H9 (cell line): ENCODE measurements around the gene ARHGAP25. TPM values are rescaled to one million over a fixed set of nuclear protein-coding genes. Genes with fewer than 3 reads are reported as not detected.

Experiments
- DNase-seq: peaks from one replicate; pipeline ENCODE4 v3.0.0-alpha.2; 2017
- H2AFZ ChIP-seq: one replicate; pipeline ENCODE4 v1.6.1; 2013; ENCODE audit warnings: mild to moderate bottlenecking, low read length, control low read depth, moderate library complexity
- H2AK5ac ChIP-seq: 2 replicates; pipeline ENCODE4 v1.6.1; 2013; ENCODE audit warnings: low read length, control low read depth, mixed read lengths; ENCODE audit not compliant: insufficient read length
- H2BK120ac ChIP-seq: one replicate; pipeline ENCODE4 v1.6.1; 2013; ENCODE audit warnings: low read depth, mild to moderate bottlenecking, low read length, control low read depth, inconsistent platforms; ENCODE audit not compliant: poor library complexity, severe bottlenecking
- H2BK12ac ChIP-seq: 2 replicates; pipeline ENCODE4 v1.6.1; 2013; ENCODE audit warnings: low read length, control low read depth, mixed read lengths, low read depth; ENCODE audit not compliant: insufficient read length
- H2BK15ac ChIP-seq: 2 replicates; pipeline ENCODE4 v1.6.1; 2013; ENCODE audit warnings: low read depth, low read length, control low read depth
- H2BK20ac ChIP-seq: one replicate; pipeline ENCODE4 v1.6.1; 2013; ENCODE audit warnings: low read depth, mild to moderate bottlenecking, low read length, control low read depth, inconsistent platforms; ENCODE audit not compliant: poor library complexity, severe bottlenecking
- H2BK5ac ChIP-seq: 2 replicates; pipeline ENCODE4 v1.6.1; 2013; ENCODE audit warnings: low read length, control low read depth, mixed read lengths; ENCODE audit not compliant: insufficient read length
- H3K14ac ChIP-seq: 2 replicates; pipeline ENCODE4 v1.6.1; 2013; ENCODE audit warnings: low read length, control low read depth; ENCODE audit not compliant: insufficient read depth
- H3K18ac ChIP-seq: 2 replicates; pipeline ENCODE4 v1.6.1; 2013; ENCODE audit warnings: low read depth, mild to moderate bottlenecking, mixed read lengths, low read length, control low read depth; ENCODE audit not compliant: insufficient read length
- H3K23ac ChIP-seq: 2 replicates; pipeline ENCODE4 v1.6.1; 2013; ENCODE audit warnings: low read length, control low read depth, mixed read lengths, low read depth; ENCODE audit not compliant: insufficient read length
- H3K23me2 ChIP-seq: 2 replicates; pipeline ENCODE4 v1.6.1; 2013; ENCODE audit warnings: low read depth, mild to moderate bottlenecking, mixed read lengths, low read length, control low read depth; ENCODE audit not compliant: insufficient read length, poor library complexity, severe bottlenecking
- H3K27ac ChIP-seq: 2 replicates; pipeline ENCODE4 v1.5.1; 2013; ENCODE audit warnings: low read length, control low read depth, mixed read lengths, low read depth; ENCODE audit not compliant: insufficient read length
- H3K27me3 ChIP-seq: 2 replicates; pipeline ENCODE4 v1.6.1; 2013; ENCODE audit warnings: low read length, control low read depth, inconsistent platforms; ENCODE audit not compliant: insufficient read depth
- H3K4ac ChIP-seq: 2 replicates; pipeline ENCODE4 v1.6.1; 2013; ENCODE audit warnings: low read depth, mild to moderate bottlenecking, control low read depth, inconsistent platforms, low read length, moderate library complexity
- H3K4me1 ChIP-seq: 2 replicates; pipeline ENCODE4 v1.6.1; 2013; ENCODE audit warnings: low read length, control low read depth, inconsistent platforms; ENCODE audit not compliant: insufficient read depth
- H3K4me2 ChIP-seq: 2 replicates; pipeline ENCODE4 v1.6.1; 2013; ENCODE audit warnings: low read length, control low read depth, mixed read lengths; ENCODE audit not compliant: insufficient read length, insufficient read depth
- H3K56ac ChIP-seq: 2 replicates; pipeline ENCODE4 v1.6.1; 2013; ENCODE audit warnings: low read depth, mild to moderate bottlenecking, mixed read lengths, low read length, control low read depth; ENCODE audit not compliant: insufficient read length
- H3K79me1 ChIP-seq: 2 replicates; pipeline ENCODE4 v1.6.1; 2013; ENCODE audit warnings: low read depth, mild to moderate bottlenecking, moderate library complexity, low read length, control low read depth, inconsistent platforms; ENCODE audit not compliant: insufficient read depth, poor library complexity, severe bottlenecking
- H3K79me2 ChIP-seq: 2 replicates; pipeline ENCODE4 v1.6.1; 2013; ENCODE audit warnings: low read length, control low read depth, inconsistent platforms; ENCODE audit not compliant: insufficient read depth
- H3K9ac ChIP-seq: 2 replicates; pipeline ENCODE4 v1.6.1; 2013; ENCODE audit warnings: low read length, control low read depth, mixed read lengths; ENCODE audit not compliant: insufficient read length; ENCODE audit errors: extremely low read depth
- H3K9me3 ChIP-seq: one replicate; pipeline ENCODE4 v1.6.1; 2013; ENCODE audit warnings: low read depth, low read length, inconsistent platforms; ENCODE audit not compliant: control insufficient read depth
- H3T11ph ChIP-seq: one replicate; pipeline ENCODE4 v1.6.1; 2013; ENCODE audit warnings: mild to moderate bottlenecking, low read length, control low read depth, inconsistent platforms
- H4K20me1 ChIP-seq: one replicate; pipeline ENCODE4 v1.6.1; 2013; ENCODE audit not compliant: control insufficient read depth, insufficient read length, insufficient read depth
- H4K5ac ChIP-seq: 2 replicates; pipeline ENCODE4 v1.6.1; 2013; ENCODE audit warnings: low read depth, mild to moderate bottlenecking, mixed read lengths, low read length, control low read depth; ENCODE audit not compliant: insufficient read length
- H4K8ac ChIP-seq: replicated peaks from 2 replicates; pipeline ENCODE4 v1.6.1; 2013; ENCODE audit warnings: low read length, control low read depth, mixed read lengths, low read depth; ENCODE audit not compliant: insufficient read length
- H4K91ac ChIP-seq: 2 replicates; pipeline ENCODE4 v1.6.1; 2013; ENCODE audit warnings: low read depth, mild to moderate bottlenecking, moderate library complexity, mixed read lengths, low read length, control low read depth; ENCODE audit not compliant: insufficient read length
- H3K27ac Mint-ChIP-seq, 3 experiments: 2 replicates in 2 of 3; 3 replicates in 1 of 3; pipeline ENCODE4 v1.8.0; 2020 to 2021; ENCODE audit warnings: mixed read lengths in 3 of 3, mild to moderate bottlenecking in 1 of 3, moderate library complexity in 1 of 3
- H3K27me3 Mint-ChIP-seq: 2 replicates; pipeline ENCODE4 v1.8.0; 2021; ENCODE audit warnings: low read depth, mild to moderate bottlenecking, moderate library complexity, mixed read lengths
- H3K36me3 Mint-ChIP-seq, 3 experiments: 2 replicates in 2 of 3; 3 replicates in 1 of 3; pipeline ENCODE4 v1.8.0; 2020 to 2021; ENCODE audit warnings: low read depth in 3 of 3, mixed read lengths in 3 of 3; ENCODE audit not compliant: insufficient read depth in 1 of 3
- H3K4me1 Mint-ChIP-seq, 2 experiments: 2 replicates each; pipeline ENCODE4 v1.8.0; 2020; ENCODE audit warnings: mixed read lengths in 2 of 2
- H3K4me3 Mint-ChIP-seq, 2 experiments: 2 replicates in 1 of 2; 3 replicates in 1 of 2; pipeline ENCODE4 v1.8.0; 2020 to 2021; ENCODE audit warnings: mild to moderate bottlenecking in 2 of 2, mixed read lengths in 2 of 2, moderate library complexity in 1 of 2
- H3K9me3 Mint-ChIP-seq, 2 experiments: 2 replicates in 1 of 2; 3 replicates in 1 of 2; pipeline ENCODE4 v1.8.0; 2020; ENCODE audit warnings: mild to moderate bottlenecking in 2 of 2, mixed read lengths in 2 of 2, moderate library complexity in 1 of 2
- WGBS: extraction: QIAGEN DNeasy Blood & Tissue Kit; methylation state at CpG from one replicate; pipeline ENCODE4 v1.1.7; 2013; ENCODE audit warnings: missing lambda C conversion rate, low lambda C conversion rate, mixed read lengths; ENCODE audit not compliant: insufficient read length; ENCODE audit errors: extremely low coverage; 5-methylcytosine and 5-hydroxymethylcytosine counted together
- total RNA-seq: library from RNA; stranded (reverse); gene quantifications from 2 replicates; pipeline ENCODE4 v1.2.1, GENCODE V29; 2021
- TF ChIP-seq, protein P1 (sequence below): fragments of 200-600 bp; sonication (generic); conservative IDR thresholded peaks from 3 replicates; pipeline ENCODE4 v1.8.0; 2021; ENCODE audit warnings: antibody characterized with exemption, mild to moderate bottlenecking

Gene ARHGAP25
- total RNA-seq, 1 experiment from 2014 or later: 1.3 TPM

DNA sequence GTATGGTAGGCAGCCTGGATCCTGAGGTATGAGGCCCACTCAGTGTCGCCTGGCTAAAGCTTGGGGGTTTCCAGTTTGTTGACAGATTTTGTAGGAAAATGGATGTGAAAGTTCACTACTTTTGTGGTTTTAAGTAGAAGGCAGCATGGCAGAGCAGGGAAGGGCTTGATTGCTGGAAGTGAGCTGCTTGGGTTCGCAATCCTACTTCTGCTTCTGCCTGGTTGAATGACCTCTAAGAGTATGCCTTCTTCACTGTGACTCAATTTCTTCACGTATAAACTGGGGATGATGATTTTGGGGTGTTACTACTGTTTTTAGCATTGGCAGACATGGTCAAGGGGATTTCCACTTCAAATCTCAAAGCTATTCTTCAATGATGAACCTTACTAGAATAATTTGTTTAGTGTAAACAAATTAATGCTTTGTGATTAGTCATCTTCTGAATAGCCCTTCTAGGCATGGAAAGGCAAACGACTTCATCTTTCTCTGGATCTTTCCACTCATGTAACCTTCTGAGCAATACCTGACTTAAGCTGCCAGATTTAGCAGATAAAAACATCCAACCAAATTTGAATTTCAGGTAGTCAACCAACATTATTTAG lies 123.3 kb downstream of the ARHGAP25 start:
- H3K36me3 Mint-ChIP-seq: no peaks in the 10 kb centered on the region
- Histone ChIP-seq H3K9me3 (no peaks in the 10 kb centered on the region), H2AFZ (no peak overlapping the region), H2BK15ac (no peak overlapping the region), H2BK120ac (no peak overlapping the region), H4K20me1 (no peaks in the 10 kb centered on the region), H2AK5ac (no peak overlapping the region), H2BK20ac (no peak overlapping the region), H3K18ac (no peak overlapping the region), H3K79me1 (no peaks in the 10 kb centered on the region), H3K4ac (no peak overlapping the region), H2BK5ac (no peak overlapping the region), H4K5ac (no peak overlapping the region), H3K27ac (no peak overlapping the region), H2BK12ac (no peak overlapping the region), H3K9ac (no peak overlapping the region), H3K4me2 (no peak overlapping the region), H3K27me3 (no peaks in the 10 kb centered on the region), H3K4me1 (no peaks in the 10 kb centered on the region; the same call in 1 of the 2 replicates), H3K14ac (no peak overlapping the region), H3K23ac (no peak overlapping the region), H4K8ac (no peak overlapping the region), H3K79me2 (no peaks in the 10 kb centered on the region), H3K23me2 (no peaks in the 10 kb centered on the region), H4K91ac (no peak overlapping the region), H3K56ac (no peak overlapping the region), H3T11ph (no peak overlapping the region)
- no peak overlapping the region for H3K4me3 Mint-ChIP-seq
- peaks cover 6 to 12% of the 10 kb centered on the region in 2 experiments for H3K4me1 Mint-ChIP-seq
- H3K27me3 Mint-ChIP-seq: no peaks in the 10 kb centered on the region; the same call in 1 of the 2 replicates
- no CpG with 5 or more reads among the region's 4 CpGs for WGBS
- H3K27ac Mint-ChIP-seq: no peak overlapping the region
- no peak for DNase-seq
- TF ChIP-seq, protein P1, sequence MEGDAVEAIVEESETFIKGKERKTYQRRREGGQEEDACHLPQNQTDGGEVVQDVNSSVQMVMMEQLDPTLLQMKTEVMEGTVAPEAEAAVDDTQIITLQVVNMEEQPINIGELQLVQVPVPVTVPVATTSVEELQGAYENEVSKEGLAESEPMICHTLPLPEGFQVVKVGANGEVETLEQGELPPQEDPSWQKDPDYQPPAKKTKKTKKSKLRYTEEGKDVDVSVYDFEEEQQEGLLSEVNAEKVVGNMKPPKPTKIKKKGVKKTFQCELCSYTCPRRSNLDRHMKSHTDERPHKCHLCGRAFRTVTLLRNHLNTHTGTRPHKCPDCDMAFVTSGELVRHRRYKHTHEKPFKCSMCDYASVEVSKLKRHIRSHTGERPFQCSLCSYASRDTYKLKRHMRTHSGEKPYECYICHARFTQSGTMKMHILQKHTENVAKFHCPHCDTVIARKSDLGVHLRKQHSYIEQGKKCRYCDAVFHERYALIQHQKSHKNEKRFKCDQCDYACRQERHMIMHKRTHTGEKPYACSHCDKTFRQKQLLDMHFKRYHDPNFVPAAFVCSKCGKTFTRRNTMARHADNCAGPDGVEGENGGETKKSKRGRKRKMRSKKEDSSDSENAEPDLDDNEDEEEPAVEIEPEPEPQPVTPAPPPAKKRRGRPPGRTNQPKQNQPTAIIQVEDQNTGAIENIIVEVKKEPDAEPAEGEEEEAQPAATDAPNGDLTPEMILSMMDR: no peak
- no peaks in the 10 kb centered on the region for H3K9me3 Mint-ChIP-seq
